HCT116 (cell line): ENCODE data around the gene APCDD1L. TPM values are rescaled to one million over a fixed set of nuclear protein-coding genes. Genes with fewer than 3 reads are reported as not detected.

ENCODE experiments used
- ATAC-seq: fragments of 200-7000 bp; cut with Tn5 transposase; 2 replicates; pipeline ENCODE4 v1.9.1; 2020; ENCODE audit warnings: mild to moderate bottlenecking, moderate library complexity
- BruUV-seq: library from RNA; stranded (reverse); fragments of 400-500 nt; replicated peaks from 2 replicates; lab custom pipeline; 2021; lab: Mats Ljungman, UMichigan
- CTCF ChIA-PET: fragments of 300-600 bp; sonication (Branson Sonifier 250); formaldehyde crosslinking; loops from one replicate; lab custom pipeline; 2021; ENCODE audit warnings: antibody characterized with exemption; lab: Charles Lee
- POLR2A ChIA-PET: fragments of 300-600, 350-600 bp; sonication (Branson Sonifier 250); formaldehyde crosslinking; loops from one replicate; lab custom pipeline; 2021; ENCODE audit warnings: antibody characterized with exemption; lab: Charles Lee
- RAD21 ChIA-PET, 2 experiments: fragments of 300-600 bp; sonication (Branson Sonifier 250); formaldehyde crosslinking; loops; one replicate each; lab custom pipeline; 2023; ENCODE audit warnings: low total read pairs in 2 of 2; ENCODE audit not compliant: uncharacterized antibody in 2 of 2, unreplicated experiment in 2 of 2, low non-redundant PET in 1 of 2; lab: Charles Lee
- DNase-seq: peaks from one replicate; pipeline ENCODE4 v3.0.0-alpha.2; 2010; ENCODE audit warnings: low read depth, low spot score
- H2AFZ ChIP-seq: fragments of 200-600 bp; shearing (Covaris generic), sonication (generic); 2 replicates; pipeline ENCODE4 v1.6.1; 2017; ENCODE audit warnings: low read depth, mixed run types, mixed read lengths, antibody characterized with exemption, low read length; ENCODE audit not compliant: poor library complexity, severe bottlenecking
- H3K27ac ChIP-seq: 2 replicates; pipeline ENCODE4 v1.5.1; 2012; ENCODE audit warnings: low read depth, low read length
- H3K27me3 ChIP-seq: fragments of 200-600 bp; sonication (generic); 2 replicates; pipeline ENCODE4 v1.6.1; 2016; ENCODE audit warnings: mixed run types, low read length, mixed read lengths; ENCODE audit not compliant: insufficient read depth
- H3K36me3 ChIP-seq, 2 experiments: fragments of 200-500 bp in 1 of 2; fragments of 200-600 bp in 1 of 2; sonication (Bioruptor generic) in 1 of 2; sonication (generic) in 1 of 2; 2 replicates each; pipeline versions ENCODE4 v1.5.1 to v1.6.1; 2014 to 2016; ENCODE audit warnings: low read length in 2 of 2, inconsistent platforms in 1 of 2, mixed read lengths in 1 of 2, mixed run types in 1 of 2; ENCODE audit not compliant: insufficient read depth in 2 of 2, control insufficient read depth in 1 of 2
- H3K4me1 ChIP-seq, 2 experiments: fragments of 200-600 bp in 1 of 2; sonication (generic) in 1 of 2; 2 replicates each; pipeline versions ENCODE4 v1.5.1 to v1.6.1; 2012 to 2017; ENCODE audit warnings: low read length in 2 of 2, inconsistent platforms in 1 of 2, mild to moderate bottlenecking in 1 of 2, mixed read lengths in 1 of 2, mixed run types in 1 of 2, moderate library complexity in 1 of 2; ENCODE audit not compliant: insufficient read depth in 2 of 2, control insufficient read depth in 1 of 2
- H3K4me2 ChIP-seq: fragments of 200-600 bp; sonication (generic); 2 replicates; pipeline ENCODE4 v1.6.1; 2017; ENCODE audit warnings: mixed run types, low read length, mixed read lengths
- H3K4me3 ChIP-seq, 2 experiments: fragments of 200-600 bp in 1 of 2; sonication (generic) in 1 of 2; replicated peaks in 1 of 2; 2 replicates each; pipeline ENCODE4 v1.5.1; 2011 to 2016; ENCODE audit warnings: low read length in 2 of 2, control low read depth in 1 of 2, low read depth in 1 of 2, mild to moderate bottlenecking in 1 of 2, mixed read lengths in 1 of 2, mixed run types in 1 of 2
- H3K79me2 ChIP-seq: fragments of 200-600 bp; sonication (generic); 2 replicates; pipeline ENCODE4 v1.6.1; 2017; ENCODE audit warnings: mild to moderate bottlenecking, mixed run types, low read length, moderate library complexity, mixed read lengths; ENCODE audit not compliant: insufficient read depth
- H3K9ac ChIP-seq: fragments of 200-600 bp; sonication (generic); 2 replicates; pipeline ENCODE4 v1.6.1; 2016; ENCODE audit warnings: low read length, mixed read lengths
- H3K9me2 ChIP-seq: fragments of 200-600 bp; sonication (generic), shearing (Covaris generic); 2 replicates; pipeline ENCODE4 v1.6.1; 2017; ENCODE audit warnings: mixed run types, mild to moderate bottlenecking, moderate library complexity; ENCODE audit not compliant: insufficient read depth
- H3K9me3 ChIP-seq, 2 experiments: fragments of 200-500 bp in 1 of 2; fragments of 200-600 bp in 1 of 2; sonication (Bioruptor generic) in 1 of 2; sonication (generic) in 1 of 2; 2 replicates each; pipeline ENCODE4 v1.6.1; 2014 to 2017; ENCODE audit warnings: low read length in 2 of 2, mixed read lengths in 2 of 2, inconsistent platforms in 1 of 2, low read depth in 1 of 2, mild to moderate bottlenecking in 1 of 2, mixed run types in 1 of 2, moderate library complexity in 1 of 2; ENCODE audit not compliant: control insufficient read depth in 1 of 2, insufficient read depth in 1 of 2
- H4K20me1 ChIP-seq: fragments of 200-600 bp; sonication (generic), shearing (Covaris generic); 2 replicates; pipeline ENCODE4 v1.6.1; 2017; ENCODE audit warnings: mixed run types, mild to moderate bottlenecking, moderate library complexity; ENCODE audit not compliant: insufficient read depth
- CBX3 ChIP-seq: IDR thresholded peaks from 2 replicates; pipeline ENCODE4 v1.6.1; 2012; ENCODE audit warnings: low read depth
- EZH2 ChIP-seq: fragments of 200-600 bp; sonication (generic); IDR thresholded peaks from 2 replicates; pipeline ENCODE4 v1.6.1; 2017; ENCODE audit warnings: antibody characterized with exemption, mixed run types
- FOSL1 ChIP-seq: IDR thresholded peaks from 2 replicates; pipeline ENCODE4 v1.6.1; 2012; ENCODE audit warnings: low read depth
- JUND ChIP-seq: IDR thresholded peaks from 2 replicates; pipeline ENCODE4 v1.6.1; 2012
- MAX ChIP-seq: IDR thresholded peaks from 2 replicates; pipeline ENCODE4 v1.6.1; 2012
- POLR2AphosphoS5 ChIP-seq: IDR thresholded peaks from 2 replicates; pipeline ENCODE4 v1.6.1; 2011; ENCODE audit warnings: mild to moderate bottlenecking, low read depth, low read length, moderate library complexity
- SP1 ChIP-seq: IDR thresholded peaks from 2 replicates; pipeline ENCODE4 v1.6.1; 2012; ENCODE audit warnings: low read depth
- SRF ChIP-seq: IDR thresholded peaks from 2 replicates; pipeline ENCODE4 v1.6.1; 2012; ENCODE audit warnings: low read depth
- TCF7L2 ChIP-seq: IDR thresholded peaks from 2 replicates; pipeline ENCODE4 v1.7.0; 2011; ENCODE audit warnings: borderline replicate concordance, inconsistent platforms; ENCODE audit not compliant: insufficient read depth, insufficient read length; ENCODE audit errors: extremely low read depth
- ZFX ChIP-seq: fragments of 450-650 bp; IDR thresholded peaks from 2 replicates; pipeline ENCODE4 v1.6.1; 2017
- ZNF274 ChIP-seq: fragments of 200-500 bp; sonication (Bioruptor generic); IDR thresholded peaks from 2 replicates; pipeline ENCODE4 v1.6.1; 2014; ENCODE audit warnings: mild to moderate bottlenecking, low read depth, low read length, inconsistent platforms
- intact Hi-C: fragments of 100-400 bp; cut with micrococcal nuclease; formaldehyde crosslinking; loops from 2 replicates; pipeline ENCODE4 v1.10.0; 2022
- total RNA-seq: library from RNA; stranded (reverse); gene quantifications from one replicate; pipeline ENCODE4 v1.2.1, GENCODE V29; 2021; ENCODE audit not compliant: unreplicated experiment
- TF ChIP-seq, protein P1 (sequence below): IDR thresholded peaks from 2 replicates; pipeline ENCODE4 v1.6.1; 2012; ENCODE audit warnings: low read depth
- TF ChIP-seq, protein P2 (sequence below): IDR thresholded peaks from 2 replicates; pipeline ENCODE4 v1.6.1; 2012
- TF ChIP-seq, protein P3 (sequence below): IDR thresholded peaks from 2 replicates; pipeline ENCODE4 v1.6.1; 2011; ENCODE audit warnings: mild to moderate bottlenecking, low read length, moderate library complexity; ENCODE audit not compliant: insufficient replicate concordance; ENCODE audit errors: extremely low read depth

Gene APCDD1L
- total RNA-seq, 1 experiment from 2014 or later, result not detected

- H3K36me3 ChIP-seq, result no peaks in the 10 kb centered on the region
- ATAC-seq (no peak), DNase-seq (no peak)
- no peak overlapping the region for H3K4me2 ChIP-seq
- no peak overlapping the region for H3K27ac ChIP-seq
- POLR2A ChIA-PET, result no interaction called here
- intact Hi-C loops, result no loop called here
- H3K4me3 ChIP-seq, result no peak overlapping the region
- H3K9me3 ChIP-seq, result peaks cover 7 to 8% of the 10 kb centered on the region in 2 experiments; a peak in 3 of 4 replicates
- no peak overlapping the region for H3K9ac ChIP-seq
- H3K27me3 ChIP-seq, result no peaks in the 10 kb centered on the region
- no peaks in the 10 kb centered on the region for H3K9me2 ChIP-seq
- no peaks in the 10 kb centered on the region for H4K20me1 ChIP-seq
- peaks cover 0 to 6% of the 10 kb centered on the region in 2 experiments; a peak in 1 of 4 replicates for H3K4me1 ChIP-seq
- no peaks in the 10 kb centered on the region for H3K79me2 ChIP-seq
- RAD21 ChIA-PET, result no interaction called here
- H2AFZ ChIP-seq, result no peak overlapping the region
- no TSS peak for BruUV-seq
- CTCF ChIA-PET, result no interaction called here
- TF ChIP-seq SRF (no peak), CBX3 (no peak), ZFX (no peak)
These were observed 6.6 kb upstream of the APCDD1L start for GRCh38 chr20:58521763-58522162.

DNA sequence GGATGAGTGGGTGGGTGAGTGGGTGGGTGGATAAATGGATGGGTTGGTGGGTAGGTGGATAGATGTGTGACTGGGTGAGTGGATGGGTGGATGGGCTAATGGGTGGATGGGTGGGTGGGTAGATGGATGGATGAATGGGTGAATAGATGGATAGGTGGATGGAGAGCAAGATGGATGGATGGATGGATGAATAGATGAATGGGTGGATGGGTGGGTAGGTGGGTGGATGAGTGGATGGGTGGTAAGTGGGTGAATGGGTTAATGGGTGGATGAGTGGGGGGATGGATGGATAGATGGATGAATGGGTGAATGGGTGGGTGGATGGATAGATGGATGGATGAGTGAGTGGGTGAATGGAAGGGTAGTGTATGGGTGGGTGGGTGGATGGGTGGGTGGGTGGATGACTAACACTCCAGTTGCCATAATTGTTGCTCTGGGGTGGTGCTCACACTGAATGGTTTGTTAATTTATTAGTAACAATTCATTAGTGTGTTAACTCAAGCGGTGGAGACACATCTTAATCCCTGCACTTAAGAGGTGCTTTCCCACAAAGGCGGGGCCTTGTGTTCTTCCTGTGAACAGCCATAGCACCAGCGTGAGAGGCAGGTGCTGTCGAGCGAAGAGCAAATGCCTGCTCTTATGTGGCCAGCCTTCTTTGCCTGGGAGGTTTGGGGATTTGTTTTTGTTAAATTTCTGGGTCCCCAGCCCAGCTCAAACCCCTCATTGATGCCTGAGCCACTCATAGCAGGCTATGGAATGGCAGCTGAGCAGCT lies 4.9 kb upstream of the APCDD1L start:
- no peaks in the 10 kb centered on the region for H3K36me3 ChIP-seq
- ChIA-PET POLR2A (no interaction called here), CTCF (no interaction called here), RAD21 (no interaction called here)
- H3K4me1 ChIP-seq, result peaks cover 0 to 9% of the 10 kb centered on the region in 2 experiments; a peak in 2 of 4 replicates
- H3K27ac ChIP-seq, result no peak overlapping the region
- H3K9ac ChIP-seq, result no peak overlapping the region
- H3K9me3 ChIP-seq, result no peaks in the 10 kb centered on the region; a peak in 1 of 4 replicates
- no peak overlapping the region for H2AFZ ChIP-seq
- no peak for DNase-seq
- no TSS peak for BruUV-seq
- H3K4me2 ChIP-seq, result no peak overlapping the region
- H3K79me2 ChIP-seq, result no peaks in the 10 kb centered on the region
- no peaks in the 10 kb centered on the region for H3K9me2 ChIP-seq
- no peak for ATAC-seq
- H3K27me3 ChIP-seq, result no peaks in the 10 kb centered on the region
- no peak overlapping the region for H3K4me3 ChIP-seq
- intact Hi-C loops, result no loop called here
- no peaks in the 10 kb centered on the region for H4K20me1 ChIP-seq
- no peak for TF ChIP-seq CBX3
- TF ChIP-seq JUND, result no peak
- TF ChIP-seq TCF7L2, result no peak
- TF ChIP-seq EZH2, result no peak
- TF ChIP-seq SP1, result no peak
- TF ChIP-seq MAX, result no peak
- TF ChIP-seq POLR2AphosphoS5, result no peak
- no peak for TF ChIP-seq ZFX
- TF ChIP-seq, protein P1, sequence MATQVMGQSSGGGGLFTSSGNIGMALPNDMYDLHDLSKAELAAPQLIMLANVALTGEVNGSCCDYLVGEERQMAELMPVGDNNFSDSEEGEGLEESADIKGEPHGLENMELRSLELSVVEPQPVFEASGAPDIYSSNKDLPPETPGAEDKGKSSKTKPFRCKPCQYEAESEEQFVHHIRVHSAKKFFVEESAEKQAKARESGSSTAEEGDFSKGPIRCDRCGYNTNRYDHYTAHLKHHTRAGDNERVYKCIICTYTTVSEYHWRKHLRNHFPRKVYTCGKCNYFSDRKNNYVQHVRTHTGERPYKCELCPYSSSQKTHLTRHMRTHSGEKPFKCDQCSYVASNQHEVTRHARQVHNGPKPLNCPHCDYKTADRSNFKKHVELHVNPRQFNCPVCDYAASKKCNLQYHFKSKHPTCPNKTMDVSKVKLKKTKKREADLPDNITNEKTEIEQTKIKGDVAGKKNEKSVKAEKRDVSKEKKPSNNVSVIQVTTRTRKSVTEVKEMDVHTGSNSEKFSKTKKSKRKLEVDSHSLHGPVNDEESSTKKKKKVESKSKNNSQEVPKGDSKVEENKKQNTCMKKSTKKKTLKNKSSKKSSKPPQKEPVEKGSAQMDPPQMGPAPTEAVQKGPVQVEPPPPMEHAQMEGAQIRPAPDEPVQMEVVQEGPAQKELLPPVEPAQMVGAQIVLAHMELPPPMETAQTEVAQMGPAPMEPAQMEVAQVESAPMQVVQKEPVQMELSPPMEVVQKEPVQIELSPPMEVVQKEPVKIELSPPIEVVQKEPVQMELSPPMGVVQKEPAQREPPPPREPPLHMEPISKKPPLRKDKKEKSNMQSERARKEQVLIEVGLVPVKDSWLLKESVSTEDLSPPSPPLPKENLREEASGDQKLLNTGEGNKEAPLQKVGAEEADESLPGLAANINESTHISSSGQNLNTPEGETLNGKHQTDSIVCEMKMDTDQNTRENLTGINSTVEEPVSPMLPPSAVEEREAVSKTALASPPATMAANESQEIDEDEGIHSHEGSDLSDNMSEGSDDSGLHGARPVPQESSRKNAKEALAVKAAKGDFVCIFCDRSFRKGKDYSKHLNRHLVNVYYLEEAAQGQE, result no peak
- TF ChIP-seq FOSL1, result no peak
- TF ChIP-seq, protein P2, sequence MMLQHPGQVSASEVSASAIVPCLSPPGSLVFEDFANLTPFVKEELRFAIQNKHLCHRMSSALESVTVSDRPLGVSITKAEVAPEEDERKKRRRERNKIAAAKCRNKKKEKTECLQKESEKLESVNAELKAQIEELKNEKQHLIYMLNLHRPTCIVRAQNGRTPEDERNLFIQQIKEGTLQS, result no peak
- TF ChIP-seq SRF, result no peak
- TF ChIP-seq, protein P3, sequence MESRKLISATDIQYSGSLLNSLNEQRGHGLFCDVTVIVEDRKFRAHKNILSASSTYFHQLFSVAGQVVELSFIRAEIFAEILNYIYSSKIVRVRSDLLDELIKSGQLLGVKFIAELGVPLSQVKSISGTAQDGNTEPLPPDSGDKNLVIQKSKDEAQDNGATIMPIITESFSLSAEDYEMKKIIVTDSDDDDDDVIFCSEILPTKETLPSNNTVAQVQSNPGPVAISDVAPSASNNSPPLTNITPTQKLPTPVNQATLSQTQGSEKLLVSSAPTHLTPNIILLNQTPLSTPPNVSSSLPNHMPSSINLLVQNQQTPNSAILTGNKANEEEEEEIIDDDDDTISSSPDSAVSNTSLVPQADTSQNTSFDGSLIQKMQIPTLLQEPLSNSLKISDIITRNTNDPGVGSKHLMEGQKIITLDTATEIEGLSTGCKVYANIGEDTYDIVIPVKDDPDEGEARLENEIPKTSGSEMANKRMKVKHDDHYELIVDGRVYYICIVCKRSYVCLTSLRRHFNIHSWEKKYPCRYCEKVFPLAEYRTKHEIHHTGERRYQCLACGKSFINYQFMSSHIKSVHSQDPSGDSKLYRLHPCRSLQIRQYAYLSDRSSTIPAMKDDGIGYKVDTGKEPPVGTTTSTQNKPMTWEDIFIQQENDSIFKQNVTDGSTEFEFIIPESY, result no peak
- TF ChIP-seq ZNF274, result no peak
